Activated CD4-positive, alpha-beta T cell treated with anti-CD3 and anti-CD28 coated beads for 4 hours (primary cell): ENCODE data around the gene PPP1R27.

ENCODE experiments used
- DNase-seq, 2 donors: peaks; one replicate each; pipeline ENCODE4 v3.0.0-alpha.2; 2020

Gene PPP1R27

GRCh38 chr17:81803728-81804558 is 30.9 kb downstream of the PPP1R27 start, which contains the start of gene GCGR:
Gene GCGR, plus strand, starts transcription at chr17:81804150. Its CDS starts 4,869 bp downstream, at chr17:81809019.
- no peak for DNase-seq

DNA sequence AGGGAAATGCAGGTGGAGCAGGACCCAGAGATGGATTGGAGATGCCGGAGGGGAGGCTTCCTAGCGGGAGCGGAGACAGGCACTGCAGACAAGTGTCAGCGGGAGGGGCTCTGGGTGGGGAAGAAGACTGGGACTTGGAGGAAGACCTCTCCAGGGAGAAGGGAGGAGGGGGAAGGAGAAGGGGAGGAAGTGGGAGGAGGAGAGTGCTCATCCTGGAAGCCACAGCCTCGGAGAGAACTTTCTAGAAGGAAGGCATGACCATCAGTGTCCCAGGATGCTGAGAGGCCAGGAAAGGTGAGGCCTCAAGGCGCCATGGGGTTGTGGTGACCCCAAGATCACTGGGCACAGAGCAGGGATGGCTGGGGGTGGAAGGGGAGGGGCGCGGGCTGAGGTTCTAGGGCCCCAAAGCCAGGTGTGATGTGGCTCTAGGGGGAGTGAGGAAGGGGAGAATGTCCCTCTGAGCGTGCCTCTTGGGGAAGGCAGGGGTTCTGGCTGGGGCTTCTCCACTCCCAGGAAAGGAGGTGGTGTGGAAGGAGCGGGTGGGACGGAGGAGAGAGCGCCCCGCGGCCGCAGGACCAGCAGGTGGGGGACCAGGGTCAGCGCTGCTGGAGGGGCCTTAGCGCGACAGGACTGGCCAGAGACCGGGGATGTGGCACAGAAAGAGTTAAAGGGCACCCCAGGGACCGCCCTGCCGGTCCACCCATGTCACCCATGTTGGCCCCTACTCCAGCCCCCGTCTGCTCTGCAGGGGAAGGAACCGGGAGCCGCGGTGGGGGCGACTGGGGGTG is 31.8 kb downstream of the PPP1R27 start:
- no peak for DNase-seq

GRCh38 chr17:81802048-81802758 is 32.6 kb downstream of the PPP1R27 start:
- DNase-seq, result no peak

- DNase-seq, result no peak
These were observed 33.5 kb downstream of the PPP1R27 start for GRCh38 chr17:81801327-81801726.

GRCh38 chr17:81794509-81794908 is 40.3 kb downstream of the PPP1R27 start:
- no peak for DNase-seq

DNA sequence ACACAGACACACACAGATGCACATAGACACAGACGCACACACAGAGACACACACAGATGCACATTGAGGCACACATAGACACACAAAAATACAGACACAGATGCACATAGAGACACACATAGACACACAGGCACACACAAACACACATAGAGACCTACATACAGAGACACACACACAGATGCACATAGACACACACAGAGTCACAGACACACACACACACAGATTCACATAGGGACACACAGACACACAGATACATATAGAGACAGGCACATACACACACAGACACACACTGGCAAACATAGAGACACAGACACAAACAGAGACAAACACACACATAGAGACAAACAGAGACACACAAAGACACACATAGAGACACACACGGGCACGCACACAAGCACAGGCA is 40.8 kb downstream of the PPP1R27 start:
- DNase-seq, result no peak

- DNase-seq, result no peak
These were observed 41.9 kb downstream of the PPP1R27 start for GRCh38 chr17:81792675-81793615.
